T-helper 1 cell (primary cell): ENCODE measurements around the gene INO80E.
"Not testable (repeated sequence)": the region's sequence is repeated elsewhere in the genome, so short reads cannot be mapped to it uniquely, and the experiment has no call there.

Experiments
- DNase-seq, 5 donors: peaks; one replicate each; pipeline ENCODE4 v3.0.0-alpha.2; 2012 to 2020

Gene INO80E

DNA sequence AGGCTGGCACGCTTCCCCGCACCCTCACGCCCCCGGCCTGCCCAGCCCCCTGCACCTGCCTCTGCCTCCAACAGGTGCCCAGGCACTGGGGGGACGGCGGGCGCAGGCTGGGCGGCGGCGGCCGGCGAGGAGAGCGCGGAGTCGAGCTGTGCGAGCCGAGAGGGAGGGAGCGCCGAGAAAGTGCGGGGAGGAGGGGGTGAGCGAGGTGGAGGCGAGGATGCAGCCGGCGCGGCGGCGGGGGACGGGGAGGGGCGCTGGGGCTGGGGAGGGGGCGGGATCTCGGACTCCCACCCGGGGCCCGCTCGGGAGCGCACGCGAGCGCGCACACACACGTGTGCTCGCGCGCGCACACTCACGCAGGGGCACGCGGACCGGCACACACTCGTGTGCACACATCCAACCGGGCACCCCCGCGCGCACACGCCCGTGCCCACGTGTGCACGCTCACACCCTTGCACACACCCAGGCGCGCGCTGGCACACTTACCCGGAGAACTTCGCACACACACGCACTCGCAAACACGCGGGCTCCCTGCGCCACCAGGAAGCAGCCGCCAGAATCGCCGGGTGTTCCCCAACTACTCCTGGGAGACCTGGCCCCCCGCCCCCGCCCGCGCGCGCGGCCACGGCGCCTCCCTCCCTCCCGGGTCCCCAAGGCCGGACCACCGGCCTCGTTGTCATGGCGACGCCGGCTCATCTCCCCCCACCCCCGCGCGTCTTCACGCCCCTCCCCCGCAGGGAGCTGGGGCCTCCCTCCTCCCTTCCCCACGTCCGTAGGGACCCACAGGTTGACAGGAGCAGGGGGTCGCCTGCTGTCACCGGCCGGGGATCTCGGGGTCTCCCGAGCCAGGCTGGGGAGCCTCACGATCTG, 15.0 kb downstream of the INO80E start, which contains the start of gene DOC2A:
TSS of gene DOC2A (minus strand) at position 184 of the 870 bp plus-strand sequence. CDS start 805 bp downstream, outside the sequence.
- no peak for DNase-seq

DNA sequence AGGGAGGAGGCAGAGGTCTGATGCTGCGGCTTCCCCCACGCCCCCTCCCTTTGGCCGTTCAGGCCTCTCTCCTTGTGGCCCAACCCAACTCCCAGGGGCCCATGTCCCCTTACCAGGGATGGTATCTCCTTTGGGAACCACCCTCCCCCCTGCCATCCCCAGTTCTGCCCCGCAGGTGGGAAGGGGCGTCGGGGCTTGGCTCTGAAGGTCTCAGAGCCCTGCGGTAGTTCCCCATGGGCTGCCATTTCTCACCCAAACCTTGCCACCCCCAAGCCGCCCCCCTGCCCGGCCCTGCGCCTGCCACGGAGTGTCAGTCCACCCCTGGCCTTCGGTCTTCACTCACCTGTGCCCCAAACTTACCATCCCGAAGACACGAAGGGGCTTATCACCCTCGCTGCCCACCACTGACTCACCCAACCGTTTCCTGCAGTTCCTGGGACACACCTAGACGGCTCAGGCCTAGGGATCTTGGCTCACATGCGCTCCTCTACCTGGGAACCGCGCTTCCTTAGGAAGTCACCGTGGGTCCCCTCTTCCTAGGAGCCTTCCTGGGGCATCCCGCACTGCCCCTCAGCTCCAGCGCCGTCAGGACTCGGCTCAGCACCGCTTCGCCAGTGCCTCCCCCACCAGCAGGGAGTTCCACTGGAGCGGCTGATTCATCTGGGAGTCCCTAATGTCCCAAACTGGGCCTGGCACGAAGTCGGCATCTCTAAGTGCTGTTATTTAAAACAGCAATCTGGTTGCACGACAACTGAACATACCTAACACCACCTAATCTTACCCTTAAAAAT, 15.9 kb downstream of the INO80E start:
- DNase-seq = no peak

DNA sequence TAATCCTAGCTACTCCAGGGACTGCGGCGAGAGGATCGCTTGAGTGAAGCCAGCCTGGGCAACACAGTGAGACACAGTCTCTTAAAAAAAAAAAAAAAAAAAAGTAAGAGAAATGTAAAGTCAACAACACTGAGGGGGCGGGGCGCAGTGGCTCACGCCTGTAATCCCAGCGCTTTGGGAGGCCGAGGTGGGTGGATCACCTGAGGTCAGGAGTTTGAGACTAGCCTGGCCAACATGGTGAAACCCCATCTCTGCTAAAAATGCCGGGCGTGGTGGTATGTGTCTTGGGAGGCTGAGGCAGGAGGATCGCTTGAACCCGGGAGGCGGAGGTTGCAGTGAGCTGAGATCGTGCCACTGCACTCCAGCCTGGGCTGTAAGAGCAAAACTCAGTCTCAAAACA, 16.6 kb downstream of the INO80E start:
- not testable (repeated sequence) for DNase-seq

DNA sequence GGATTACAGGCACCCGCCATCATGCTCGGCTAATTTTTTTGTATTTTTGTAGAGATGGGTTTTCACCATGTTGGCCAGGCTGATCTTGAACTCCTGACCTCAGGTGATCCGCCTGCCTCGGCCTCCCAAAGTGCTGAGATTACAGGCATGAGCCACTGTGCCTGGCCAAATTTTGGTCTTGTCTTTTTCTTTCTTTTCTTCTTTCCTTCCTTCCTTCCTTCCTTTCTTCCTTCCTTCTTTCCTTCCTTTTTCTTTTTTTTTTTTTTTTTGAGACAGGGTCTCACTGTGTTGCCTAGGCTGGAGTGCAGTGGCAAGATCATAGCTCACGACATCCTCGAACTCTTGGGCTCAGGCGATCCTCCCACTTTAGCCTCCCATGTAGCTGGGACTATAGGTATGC, 19.4 kb downstream of the INO80E start:
- DNase-seq = not testable (repeated sequence)

DNA sequence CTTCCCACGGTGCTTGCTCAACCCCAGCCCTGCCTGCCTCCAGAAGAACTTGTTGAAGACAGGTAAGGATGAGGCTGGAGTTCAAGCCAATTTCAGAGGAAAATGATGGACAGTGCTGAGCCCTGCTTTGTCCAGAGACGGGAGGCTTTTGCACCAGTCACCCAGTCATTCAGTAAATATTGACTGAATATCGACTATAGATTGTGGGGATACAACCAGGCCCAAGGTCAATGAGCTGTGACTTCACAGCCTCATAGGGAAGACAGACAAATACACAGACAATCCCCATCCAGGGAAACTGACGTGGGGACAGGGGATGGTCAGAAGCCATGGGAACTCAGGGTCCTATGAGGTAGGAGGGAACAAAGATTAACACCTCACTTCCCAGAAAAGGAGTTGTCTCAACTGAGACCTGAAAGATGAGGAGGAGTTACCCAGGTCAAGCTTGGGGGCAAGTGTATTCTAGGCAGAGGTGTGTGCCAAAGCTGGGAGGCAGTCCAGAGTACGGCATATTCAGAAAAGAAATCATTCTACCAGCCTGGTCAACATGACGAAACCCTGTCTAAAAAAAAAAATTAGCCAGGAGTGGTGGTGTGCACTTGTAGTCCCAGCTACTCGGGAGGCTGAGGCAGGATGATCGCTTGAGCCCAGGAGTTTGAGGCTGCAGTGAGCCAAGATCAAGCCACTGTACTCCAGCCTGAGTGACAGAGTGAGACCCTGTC, 20.7 kb downstream of the INO80E start:
- DNase-seq = no peak

DNA sequence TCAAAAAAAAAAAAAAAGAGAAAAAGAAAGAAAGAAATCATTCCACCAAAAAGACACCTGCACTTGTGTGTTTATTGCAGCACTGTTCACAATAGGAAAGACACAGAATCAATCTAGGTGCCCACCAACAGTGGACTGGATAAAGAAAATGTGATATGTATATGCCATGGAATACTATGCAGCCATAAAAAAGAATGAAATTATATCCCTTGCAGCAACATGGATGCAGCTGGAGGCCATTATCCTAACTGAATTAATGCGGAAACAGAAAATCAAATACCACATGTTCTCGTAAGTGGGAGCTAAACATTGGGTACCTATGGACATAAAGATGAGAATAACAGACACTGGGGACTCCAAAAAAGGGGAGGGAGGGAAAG, 21.2 kb downstream of the INO80E start:
- no peak for DNase-seq

DNA sequence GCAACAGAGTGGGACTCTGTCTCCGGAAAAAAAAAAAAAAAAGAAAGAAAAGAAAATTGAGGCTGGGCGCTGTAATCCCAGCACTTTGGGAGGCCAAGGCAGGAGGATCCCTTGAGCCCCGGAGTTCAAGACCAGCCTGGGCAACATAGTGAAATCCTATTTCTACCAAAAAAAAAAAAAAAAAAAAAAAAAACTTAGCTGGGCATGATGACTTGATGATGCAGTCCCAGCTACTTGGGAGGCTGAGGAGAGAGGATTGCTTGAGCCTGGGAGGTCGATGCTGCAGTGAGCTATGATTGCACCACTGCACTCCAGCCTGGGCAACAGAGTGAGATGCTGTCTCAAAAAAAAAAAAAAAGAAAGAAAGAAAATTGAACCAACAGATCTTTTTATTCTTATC, 21.9 kb downstream of the INO80E start:
- not testable (repeated sequence) for DNase-seq

DNA sequence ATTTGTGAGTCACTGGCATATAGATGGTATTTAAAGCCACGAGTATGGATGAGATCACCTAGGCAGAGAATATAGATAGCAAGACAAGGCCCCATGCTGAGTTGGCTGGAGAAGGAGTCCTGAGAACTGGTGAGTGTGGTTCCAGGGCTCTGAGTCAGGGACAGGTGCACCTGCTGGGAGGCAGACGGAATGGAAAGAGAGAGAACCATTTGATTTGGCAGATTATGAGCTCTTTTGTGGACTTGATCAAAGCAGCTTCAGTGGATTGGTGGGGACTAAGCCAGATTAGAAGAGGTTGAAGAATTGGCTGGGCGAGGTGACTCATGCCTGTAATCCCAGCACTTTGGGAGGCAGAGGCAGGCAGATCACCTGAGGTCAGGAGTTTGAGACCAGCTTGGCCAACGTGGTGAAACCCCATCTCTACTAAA, 22.7 kb downstream of the INO80E start:
- no peak for DNase-seq

DNA sequence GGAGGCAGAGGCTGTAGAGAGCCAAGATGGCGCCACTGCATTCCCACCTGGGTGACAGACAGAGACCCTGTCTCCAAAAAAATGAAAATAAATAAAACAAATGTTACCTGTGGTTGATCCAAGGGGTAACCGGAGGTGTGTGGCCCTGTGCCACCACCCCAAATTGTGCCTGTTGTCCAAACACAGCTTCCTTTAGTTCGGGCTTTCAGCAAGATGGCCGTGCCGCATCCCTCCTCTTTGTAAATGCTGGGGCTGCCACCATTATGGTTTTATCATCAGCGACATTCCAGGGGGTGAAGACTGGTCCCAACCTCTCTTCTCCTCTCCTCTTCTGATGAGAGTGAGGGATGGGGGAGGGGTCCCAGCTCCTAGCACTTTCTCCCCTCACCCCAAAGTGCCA, 26.8 kb downstream of the INO80E start, which contains the start of gene C16orf92:
TSS of gene C16orf92 (plus strand) at position 312 of the 400 bp plus-strand sequence. CDS start 143 bp downstream, outside the sequence.
- no peak for DNase-seq

DNA sequence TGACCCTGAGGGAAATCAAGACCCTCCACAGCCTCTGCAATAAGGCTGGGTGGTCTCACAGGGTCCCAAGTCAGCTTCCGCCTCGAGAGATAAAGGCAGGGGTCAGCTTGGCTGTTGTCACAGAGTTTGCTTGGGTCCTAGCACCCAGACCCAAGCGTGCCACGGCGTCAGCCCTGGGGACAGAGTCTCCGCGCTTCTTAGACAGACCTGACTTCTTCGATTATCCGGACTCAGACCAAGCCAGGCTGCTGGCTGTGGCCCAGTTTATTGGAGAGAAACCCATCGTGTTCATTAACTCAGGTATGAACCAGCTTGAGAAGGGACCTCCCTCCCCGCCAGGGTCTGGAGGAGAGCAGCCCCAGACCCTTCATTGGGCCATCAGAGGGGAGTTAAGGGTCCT, 27.5 kb downstream of the INO80E start:
- DNase-seq = no peak

DNA sequence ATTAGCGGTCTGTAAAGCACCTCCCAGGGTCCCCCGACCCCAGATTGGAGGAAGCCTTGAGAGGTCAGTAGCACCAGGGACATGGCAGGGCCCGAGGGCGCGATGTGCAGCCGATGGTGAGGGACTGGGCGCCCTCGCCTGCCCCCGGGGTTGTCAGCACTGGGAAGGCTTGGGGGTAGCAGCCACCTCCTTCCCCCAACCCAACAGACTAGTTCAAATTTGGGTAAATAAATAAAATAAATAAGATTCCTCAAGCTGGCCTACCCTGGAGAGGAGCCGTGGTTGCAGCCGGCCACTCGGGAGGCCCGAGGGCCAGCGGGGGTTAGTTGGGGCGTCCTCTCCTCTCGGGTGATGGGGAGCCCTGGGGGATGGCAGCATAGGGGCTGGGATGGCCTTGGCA, 28.4 kb downstream of the INO80E start:
- DNase-seq = no peak

DNA sequence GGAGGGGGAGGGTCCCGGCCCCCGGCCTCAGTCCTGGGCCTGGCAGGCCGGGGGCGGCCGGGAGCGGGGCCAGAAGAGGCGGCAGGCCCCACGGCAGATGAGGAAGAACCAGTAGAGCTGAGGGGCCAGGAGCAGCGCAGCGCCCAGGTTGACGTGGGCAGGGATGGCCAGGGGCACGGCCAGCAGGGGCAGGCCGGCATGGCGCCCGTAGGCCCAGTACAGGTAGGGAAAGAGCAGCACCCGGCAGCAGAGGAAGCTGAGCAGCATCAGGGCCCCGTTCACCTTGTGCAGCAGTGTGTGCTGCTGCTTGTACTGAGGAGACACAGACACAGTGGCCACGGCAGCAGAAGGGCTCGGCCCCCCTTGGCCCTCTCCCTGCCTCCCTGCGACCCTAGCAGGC, 29.1 kb downstream of the INO80E start:
- no peak for DNase-seq

DNA sequence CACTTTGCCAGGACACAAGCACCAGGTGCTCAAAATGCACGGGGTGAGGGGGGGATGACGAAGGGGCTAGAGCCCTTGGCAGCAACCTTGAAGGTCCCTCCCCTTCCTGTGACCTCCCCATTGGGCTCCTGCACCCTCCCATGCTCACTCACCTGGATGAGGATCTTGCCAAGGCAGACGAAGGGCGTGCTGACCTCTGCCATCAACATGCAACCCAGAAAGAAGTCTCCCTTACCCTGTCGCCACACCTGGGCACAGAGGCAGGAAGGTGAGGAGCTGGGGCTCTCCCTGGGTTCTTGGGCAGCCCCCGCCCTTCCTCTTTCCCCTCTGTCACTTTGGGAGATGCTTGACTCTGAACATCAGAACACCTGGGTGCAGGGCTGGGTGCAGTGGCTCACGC, 29.5 kb downstream of the INO80E start:
- no peak for DNase-seq

DNA sequence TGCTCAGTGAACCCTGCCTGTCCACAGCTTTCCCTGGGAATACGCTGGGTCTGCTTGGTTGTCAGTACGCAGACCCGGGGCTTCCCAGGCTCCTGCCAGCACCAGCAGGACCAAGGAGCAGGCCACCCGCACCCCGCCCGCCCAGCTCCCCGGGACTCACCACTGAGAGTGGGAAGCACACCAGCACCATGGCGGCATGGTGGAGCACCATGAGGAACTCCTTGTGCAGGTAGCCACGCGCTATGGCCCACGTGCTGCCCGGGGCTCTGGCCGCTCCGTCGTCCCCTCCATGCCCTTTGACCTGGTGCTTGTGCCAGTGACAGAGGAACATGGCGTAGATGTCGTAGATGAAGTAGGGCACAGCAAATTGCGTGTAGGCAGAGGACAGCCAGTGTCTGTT, 30.4 kb downstream of the INO80E start:
- DNase-seq = no peak

DNA sequence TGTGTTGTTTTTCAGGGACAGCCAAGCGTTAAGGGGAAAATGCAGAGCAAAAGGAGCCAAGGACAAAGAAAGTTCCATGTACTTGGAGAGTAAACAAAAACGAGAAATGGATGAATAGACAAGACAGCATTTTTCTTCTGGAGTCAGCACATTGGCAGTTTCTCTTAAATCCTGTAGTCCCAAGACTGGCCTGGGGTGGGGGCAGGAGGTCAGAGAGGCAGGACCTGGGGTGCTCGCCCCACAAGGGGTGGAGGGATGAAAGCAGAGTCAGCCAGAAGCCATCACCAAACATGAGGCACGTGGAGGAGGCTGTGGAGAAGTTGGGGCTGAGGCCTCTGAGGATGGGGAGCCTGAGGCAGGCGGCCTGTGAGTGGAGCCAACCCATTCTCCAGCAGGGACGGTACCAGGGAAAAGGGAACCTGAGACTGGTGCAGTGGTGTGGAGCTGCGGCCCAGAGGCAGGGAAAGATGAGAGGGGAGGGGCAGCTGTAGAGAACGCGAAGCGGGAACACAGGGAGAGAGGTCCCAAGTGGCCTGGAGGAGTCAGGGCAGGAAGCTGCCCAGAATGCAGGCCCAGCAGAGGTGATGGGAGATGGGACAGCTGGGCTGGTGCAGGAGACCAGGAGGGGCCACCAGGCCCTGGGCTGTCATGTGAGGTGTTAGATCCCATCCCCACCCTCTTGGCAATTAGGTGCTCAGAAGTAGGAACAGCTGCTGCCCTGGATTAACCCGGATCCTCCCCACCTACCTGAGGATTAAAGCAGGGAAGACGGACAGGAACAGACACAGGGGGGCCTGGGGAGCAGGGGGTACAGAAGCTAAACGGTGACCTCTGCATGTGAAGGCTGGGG, 31.8 kb downstream of the INO80E start:
- no peak for DNase-seq

DNA sequence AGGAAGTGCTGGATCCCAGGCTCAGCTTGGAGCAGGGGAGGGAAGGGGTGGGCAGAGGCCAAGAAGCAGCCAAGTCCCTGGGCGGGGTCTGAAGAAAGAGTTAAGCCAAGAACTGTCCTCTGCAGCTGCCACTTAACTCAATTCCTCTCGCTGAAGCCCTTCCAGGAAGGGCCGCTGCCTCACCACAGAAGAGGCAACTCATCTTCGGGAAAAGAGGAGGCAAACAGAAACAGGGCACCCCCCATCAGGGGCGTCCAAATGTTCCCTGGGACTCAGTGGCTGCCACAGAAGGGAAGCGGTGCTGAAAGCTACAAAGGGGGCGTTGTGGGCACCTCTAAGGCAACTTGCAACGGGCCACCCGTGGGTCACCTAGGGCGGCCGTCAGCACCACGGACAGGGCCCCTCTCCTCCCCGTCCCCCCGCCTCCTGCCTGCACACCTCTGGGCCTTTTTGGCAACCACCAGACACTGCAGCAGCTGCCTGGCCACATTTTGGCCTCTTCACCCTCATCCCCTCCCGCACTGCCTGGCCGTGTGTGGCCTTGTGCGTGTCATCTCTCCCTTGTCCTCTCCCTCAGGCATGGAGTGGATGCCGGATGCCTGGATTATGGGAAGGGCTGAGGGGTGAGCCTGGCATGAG, 32.5 kb downstream of the INO80E start:
- no peak for DNase-seq

DNA sequence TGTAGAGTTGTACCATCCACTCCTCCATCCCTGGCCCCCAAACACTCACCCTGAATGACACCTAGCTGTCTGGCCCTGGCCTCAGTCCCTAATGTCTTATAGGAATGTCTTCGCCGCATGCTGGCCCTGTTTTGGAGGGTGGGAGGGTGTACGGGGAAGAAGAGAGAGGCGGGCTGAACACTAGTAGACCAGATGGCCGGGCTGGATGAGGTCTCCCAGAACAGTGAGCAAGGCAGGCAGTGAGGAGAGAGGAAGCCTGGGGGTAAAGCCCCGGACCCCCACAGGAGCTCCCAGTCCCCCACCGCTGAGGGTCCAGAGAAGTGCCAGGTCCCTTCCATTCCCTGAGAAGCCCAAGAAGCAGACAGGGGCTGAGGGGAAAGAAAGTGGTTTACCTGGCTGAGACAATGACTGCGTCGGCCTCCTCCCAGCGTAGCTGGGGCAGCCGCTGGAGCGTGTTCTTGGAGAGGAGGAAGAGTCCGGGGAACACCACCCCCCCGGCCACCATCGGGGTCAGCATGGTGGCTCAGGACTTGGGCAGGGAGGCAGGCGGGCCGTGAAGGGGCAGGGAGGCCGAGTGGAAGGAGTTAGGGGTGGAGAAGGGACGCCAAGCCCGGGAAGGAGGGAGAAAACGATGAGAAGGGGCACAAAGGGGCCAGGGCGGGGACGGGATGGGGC, 34.1 kb downstream of the INO80E start:
- DNase-seq = no peak

DNA sequence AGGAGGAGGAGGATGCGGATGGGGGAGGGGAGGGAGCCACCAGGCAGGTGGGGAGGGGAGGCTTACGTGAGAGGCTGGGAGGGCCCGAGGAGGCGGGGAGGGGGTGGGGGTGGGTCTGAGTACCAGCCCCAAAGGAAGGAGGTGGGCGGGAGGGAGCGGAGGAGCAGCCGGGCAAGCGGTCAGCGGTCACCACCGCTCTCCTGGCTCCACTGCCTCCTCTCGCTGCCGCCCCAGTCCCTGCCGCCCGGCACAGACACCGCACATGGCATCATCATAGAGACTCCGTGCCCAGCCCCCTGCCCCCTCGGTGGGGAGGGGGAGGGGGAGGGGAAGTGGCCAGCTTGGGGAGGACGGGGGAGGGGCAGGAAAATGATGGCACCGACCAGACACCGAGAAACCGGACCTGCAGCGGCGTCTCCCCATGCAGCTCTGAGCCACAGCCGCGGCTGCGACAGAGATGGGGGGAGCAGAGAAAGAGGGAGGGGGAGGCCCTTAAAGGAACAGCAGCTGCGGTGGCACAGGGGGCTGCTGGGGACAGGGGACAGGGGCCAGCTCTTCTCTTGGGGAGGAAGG, 34.9 kb downstream of the INO80E start, which contains the start of gene TLCD3B:
TSS of gene TLCD3B (minus strand) at position 431 of the 573 bp plus-strand sequence. CDS start 744 bp downstream, outside the sequence.
- no peak for DNase-seq

DNA sequence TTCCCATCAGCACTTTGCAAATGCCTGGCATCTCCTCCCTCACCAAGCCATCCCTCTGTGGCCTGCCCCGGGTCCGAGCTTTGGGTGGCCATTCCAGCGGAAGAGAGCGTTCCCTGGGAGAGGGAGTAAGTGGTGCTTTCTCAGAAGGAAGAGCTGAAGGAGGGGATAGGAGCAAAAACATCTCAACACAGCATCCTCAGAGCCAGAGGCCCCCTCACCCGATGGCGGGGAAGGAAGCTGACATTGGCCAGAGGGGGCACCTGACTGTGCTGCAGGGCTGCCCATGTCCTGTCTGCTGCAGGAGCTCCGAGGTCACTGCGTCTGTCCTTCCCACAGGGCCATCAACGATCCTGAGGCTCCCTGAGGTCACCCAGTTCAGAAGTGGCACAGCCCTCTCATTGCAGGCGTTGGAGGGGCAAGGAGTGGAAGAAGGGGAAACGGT, 35.5 kb downstream of the INO80E start:
- DNase-seq = no peak
